Stimulated activated CD8-positive, alpha-beta memory T cell treated with anti-CD3 and anti-CD28 coated beads, Interleukin-15, amount 100 ng/mL, for 48 hours (primary cell): ENCODE data around the gene INPP5D.
"Not testable (repeated sequence)": the region's sequence is repeated elsewhere in the genome, so short reads cannot be mapped to it uniquely, and the experiment has no call there.

Source experiments
- DNase-seq, 2 donors: peaks; one replicate each; pipeline ENCODE4 v3.0.0-alpha.2; 2020; ENCODE audit warnings: low read depth in 2 of 2

The INPP5D gene

DNA sequence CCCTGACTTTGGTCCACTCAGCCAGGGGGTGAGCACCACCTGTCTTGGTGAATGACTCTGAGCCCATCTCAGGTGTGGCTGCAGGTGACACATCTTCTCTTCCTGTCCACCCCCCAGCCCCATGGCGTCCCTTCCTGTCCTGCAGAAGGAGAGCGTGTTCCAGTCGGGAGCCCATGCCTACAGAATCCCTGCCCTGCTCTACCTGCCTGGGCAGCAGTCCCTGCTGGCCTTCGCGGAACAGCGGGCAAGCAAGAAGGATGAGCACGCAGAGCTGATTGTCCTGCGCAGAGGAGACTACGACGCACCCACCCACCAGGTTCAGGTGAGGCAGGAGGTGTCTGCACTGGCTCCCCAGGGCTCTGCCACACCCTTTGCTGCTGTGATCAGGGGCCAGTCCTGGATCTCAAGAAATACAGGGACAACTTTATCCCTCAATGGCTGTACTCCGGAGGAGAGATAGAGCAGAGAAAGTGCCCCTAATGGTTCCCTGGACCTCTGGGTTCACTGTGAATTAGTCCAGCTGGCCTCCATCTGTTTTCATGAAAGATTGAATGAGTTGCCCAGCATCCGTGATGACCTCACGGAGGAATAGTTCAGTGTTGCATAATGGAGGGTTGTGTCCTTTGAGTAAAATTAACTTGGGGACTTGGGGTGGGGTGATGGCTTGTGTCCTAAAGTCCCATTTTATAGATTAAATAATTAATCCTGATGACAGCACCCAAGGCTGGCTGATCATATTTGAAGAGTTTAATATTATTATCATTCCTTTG, 27.4 kb upstream of the INPP5D start, which contains the start of gene NEU2:
TSS of gene NEU2 (plus strand) at position 122 of the 770 bp plus-strand sequence. CDS start at position 122, 0 bp downstream.
- DNase-seq, result no peak

DNA sequence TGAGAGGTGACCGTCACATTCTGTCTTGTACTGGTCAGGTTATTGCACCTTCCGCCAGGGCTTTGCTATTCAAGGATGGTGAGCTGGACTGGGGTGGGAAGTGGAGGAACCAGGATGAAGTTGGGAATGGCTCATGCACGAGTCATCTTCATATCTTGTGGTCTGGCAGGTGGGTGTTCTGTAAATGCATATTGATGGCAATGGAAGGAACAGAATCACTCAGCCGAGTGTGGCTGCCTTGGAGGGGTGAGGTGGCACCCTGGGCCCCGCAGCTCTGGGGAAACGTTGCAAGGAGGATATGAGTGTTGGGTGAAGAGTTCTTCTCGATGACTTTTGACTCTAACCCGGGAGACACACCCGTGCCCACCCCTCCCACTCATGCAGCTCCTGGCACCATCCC, 26.5 kb upstream of the INPP5D start:
- peak in 1 of 2 donors; percentile 21 for DNase-seq

GRCh38 chr2:233034091-233034882, 25.9 kb upstream of the INPP5D start:
- no peak for DNase-seq

DNA sequence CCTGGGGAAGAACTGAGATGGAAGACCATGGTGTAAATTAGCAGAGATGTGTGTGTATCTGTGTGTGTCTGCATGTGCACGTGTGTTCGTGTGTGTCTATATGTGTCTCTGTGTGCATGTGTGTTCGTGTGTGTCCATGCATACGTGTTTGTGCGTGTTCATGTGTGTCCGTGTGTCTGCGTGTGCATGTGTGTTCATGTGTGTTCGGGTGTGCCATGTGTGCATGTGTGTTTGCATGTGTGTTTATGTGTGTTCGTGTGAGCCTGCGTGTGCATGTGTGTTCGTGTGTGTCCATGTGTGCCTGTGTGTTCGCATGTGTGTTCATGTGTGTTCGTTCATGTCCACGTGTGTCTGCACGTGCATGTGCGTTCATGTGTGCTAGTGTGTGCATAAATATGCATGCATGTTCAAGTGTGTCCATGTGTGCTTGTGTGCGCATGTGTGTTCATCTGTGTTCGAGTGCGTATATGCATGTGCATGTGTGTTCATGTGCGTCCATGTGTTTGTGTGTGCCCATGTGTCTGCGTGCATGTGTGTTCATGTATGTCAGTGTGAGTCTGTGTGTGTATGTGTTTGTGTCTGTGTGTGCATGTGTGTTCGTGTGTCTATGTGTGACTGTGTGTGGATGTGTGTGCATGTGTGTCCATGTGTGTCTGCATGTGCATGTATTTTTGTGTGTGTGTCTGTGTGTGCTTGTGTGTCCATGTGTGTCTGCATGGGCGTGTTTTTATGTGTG, 24.5 kb upstream of the INPP5D start:
- no peak for DNase-seq

- DNase-seq, result no peak
Observed at GRCh38 chr2:233036162-233036838, 23.8 kb upstream of the INPP5D start.

DNA sequence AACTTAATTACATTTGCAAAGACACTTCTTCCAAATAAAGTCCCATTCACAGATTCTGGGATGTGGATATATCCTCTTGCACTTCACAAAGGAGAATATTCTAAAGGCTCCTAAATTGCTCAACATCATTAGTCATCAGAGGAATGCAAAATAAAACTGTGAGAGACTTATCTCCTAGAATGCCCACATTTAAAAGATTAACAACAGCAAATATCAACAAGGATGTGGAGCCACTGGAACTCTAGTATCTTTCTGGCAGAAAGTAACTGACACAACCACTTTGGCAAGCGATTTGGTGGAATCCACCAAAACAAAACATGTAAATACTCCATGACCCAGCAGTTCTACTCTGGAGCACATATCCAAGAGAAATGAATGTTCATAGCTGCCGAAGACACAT, 23.1 kb upstream of the INPP5D start:
- no peak for DNase-seq

GRCh38 chr2:233039212-233039845, 20.8 kb upstream of the INPP5D start:
- DNase-seq, result no peak

DNA sequence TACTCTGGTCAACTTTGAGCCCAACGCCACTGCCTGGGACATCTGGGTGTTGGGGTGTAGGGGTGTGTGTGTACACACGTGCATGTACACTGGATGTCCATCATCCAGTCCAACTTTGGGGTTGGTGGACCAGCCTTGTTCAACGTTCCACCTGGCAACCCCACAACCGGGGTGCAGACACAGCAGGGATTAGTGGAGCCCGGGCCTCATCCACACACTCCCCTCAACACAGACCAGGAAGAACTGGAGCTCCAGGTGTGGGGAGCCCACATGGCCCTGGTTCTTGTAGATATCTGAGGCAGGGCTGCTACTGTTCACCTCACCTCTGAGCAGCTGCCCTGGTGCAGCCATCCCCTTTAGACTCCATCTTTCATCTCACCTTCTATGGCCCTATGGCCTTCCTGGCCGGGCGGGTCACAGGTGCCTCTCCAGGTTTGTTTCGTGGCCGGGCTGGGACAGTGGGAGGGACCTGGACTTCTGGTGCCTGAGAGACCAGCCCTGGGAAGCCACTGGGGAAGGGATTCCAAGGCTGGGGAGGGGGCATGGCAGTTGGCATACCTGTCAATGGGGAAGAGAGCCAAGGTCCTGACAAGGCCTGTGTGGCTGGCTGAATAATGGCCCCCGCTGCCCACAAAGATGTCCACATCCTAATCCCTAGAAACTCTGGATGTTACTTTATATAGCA, 20.2 kb upstream of the INPP5D start:
- no peak for DNase-seq

DNA sequence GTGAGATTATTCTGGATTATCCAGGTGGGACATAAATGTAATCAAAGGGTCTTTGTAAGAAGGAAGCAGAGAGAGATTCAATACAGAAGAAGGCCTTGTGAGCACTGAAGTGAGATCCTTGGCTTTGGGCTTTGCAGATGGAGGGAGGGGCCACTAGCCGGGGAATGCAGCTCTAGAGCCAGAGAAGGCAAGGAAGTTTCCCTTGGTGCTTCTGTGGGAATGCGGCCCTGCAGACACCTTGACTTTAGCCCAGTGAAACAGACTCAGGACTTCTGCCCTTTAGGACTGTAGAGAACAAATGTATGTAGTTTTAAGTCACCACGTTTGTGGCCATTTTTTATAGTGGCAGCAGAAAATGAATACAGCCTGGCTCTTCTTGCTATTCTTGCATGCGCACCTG, 19.6 kb upstream of the INPP5D start:
- no peak for DNase-seq

- no peak for DNase-seq
Observed at GRCh38 chr2:233041722-233042323, 18.3 kb upstream of the INPP5D start.

DNA sequence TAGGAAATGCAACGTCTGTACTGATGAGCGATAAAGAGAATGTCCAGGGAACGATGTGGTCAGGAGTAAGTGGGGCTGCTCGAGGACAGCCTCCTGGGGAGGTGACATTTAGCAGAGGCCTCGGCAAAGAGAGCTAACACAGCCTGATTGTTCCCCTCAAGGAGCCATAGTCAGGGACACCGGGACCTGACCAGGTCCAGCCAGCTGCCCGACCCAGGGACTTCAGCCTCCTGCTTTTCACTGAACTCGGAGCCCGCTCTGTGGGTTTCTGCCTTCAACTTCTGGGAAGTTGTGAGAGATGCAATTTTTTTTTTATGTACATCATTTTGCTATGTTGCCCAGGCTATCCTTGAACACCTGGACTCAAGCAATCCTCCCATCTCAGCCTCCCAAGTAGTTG, 17.6 kb upstream of the INPP5D start:
- no peak for DNase-seq

DNA sequence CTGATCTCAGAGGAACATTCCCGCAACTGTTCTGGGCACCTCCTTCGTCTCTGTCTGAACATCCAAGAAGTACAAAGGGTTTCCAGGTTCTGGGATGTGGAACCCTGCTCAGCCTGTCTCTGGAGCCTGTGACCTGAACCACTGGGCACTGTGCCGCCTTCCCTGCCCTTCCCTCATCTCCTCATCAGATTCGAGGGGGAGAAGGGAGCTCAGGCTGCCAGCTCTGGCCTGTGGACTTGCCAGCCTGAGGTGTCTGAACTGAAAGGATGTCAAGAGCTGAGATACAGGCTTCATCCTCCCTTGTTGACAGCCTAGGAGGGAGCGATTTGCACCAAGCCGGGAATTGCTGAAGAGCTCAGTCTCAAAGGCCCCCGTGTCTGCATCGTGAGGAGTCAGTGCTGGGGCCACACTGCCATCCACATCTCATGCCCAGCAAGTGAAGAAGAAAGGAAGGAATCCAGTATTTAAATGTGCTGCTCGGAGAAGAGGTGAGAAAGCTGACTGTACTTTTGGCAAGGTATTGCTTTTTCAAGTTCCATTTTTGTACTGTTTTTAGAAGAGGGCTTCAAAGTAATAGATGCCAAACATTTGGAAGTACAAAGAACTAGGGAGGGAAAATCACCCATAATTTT, 15.1 kb upstream of the INPP5D start:
- DNase-seq, result no peak

DNA sequence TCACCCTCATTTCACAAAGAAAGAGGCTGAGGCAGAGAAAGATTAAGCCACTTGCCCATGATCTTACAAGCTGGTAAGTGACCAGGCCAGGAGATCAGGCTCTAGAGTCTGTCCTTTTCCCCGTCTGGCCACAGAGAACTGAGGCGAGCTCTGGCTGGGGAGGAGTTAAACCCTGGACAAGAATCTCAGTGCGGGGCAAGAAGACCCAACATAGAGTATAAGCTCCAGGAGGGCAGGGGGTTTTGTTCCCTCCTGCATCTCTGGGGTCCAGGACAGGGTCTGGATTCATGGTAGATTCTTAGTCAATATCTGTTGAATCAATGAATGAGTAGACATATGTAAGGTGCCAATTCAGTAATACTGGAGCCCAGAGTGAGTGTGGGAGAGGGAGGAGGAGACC, 12.9 kb upstream of the INPP5D start:
- no peak for DNase-seq

DNA sequence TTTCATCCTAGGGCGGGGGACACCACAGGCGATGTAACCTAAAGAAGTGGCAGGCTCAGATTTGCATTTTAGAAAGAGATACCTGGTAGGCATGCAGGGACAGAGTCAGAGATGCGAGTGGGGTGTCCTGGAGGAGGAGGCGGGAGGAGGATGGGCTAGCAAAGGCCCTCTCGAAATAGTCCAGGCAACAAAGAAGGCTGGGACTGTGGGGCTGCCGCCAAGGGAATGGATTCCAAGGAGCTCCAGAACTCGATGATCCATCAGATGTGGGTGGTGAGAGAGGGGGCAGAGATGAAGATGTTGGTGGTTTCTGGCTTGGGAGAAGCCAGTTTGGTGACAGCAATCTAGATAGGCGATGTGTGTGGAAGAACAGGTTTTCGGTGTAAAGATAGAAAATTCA, 12.5 kb upstream of the INPP5D start:
- no peak for DNase-seq

DNA sequence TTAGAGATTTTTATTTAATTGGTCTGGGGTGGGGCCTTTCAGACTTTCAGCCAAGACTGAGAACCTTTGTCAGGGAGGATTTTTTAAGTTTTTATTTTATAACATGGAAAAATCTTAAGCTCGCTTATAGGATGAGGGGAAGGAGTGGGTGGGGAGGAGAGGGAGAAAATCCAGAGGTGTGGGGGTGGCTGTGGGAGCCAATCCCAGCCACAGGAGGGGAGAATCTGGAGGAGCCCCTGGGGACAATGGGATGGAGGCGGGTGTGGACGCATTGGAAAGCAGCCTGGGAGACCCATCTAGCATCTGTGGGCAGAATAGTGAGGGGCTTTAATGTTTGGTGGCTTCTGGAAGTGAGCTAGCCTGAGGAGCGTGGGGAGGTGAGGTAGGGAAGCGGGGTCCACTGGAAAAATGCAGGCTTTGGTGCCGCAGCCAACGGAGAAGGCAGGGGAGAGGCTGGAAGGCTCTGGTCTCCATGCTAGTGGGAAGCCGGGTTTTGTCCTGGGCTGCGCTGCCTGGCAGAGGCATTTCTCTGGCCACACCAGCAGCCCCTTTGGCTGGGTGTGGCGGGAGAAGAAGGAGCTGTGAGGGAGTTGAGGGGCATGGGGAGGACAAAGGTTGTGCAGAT, 11.5 kb upstream of the INPP5D start:
- no peak for DNase-seq

DNA sequence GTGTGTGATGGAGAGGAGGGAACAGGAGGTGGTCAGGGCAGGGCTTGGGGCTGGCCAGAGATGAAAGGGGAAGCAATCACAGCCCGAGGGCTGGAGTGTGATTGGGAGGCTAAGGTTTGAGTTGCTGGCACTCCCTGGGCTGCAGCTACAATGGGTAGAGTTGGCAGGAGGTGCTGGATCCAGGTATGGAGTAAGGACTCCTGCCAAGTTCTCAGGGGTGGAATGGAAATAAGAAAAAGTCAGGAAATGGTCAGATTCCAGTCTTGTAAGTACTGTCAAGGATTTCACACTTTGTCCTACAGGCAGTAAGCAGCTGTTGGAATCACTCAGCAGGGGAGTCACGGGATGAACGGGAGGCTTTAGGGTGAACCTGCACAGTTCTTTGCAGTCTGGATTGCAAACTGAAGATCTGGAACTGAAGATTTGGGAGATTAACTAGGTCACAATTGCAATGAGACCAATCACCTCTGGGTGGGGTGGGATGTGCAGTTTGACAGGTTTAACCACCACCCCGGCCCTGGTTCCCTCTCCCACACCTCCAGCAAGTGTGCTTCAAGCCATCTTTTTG, 10.9 kb upstream of the INPP5D start:
- no peak for DNase-seq

DNA sequence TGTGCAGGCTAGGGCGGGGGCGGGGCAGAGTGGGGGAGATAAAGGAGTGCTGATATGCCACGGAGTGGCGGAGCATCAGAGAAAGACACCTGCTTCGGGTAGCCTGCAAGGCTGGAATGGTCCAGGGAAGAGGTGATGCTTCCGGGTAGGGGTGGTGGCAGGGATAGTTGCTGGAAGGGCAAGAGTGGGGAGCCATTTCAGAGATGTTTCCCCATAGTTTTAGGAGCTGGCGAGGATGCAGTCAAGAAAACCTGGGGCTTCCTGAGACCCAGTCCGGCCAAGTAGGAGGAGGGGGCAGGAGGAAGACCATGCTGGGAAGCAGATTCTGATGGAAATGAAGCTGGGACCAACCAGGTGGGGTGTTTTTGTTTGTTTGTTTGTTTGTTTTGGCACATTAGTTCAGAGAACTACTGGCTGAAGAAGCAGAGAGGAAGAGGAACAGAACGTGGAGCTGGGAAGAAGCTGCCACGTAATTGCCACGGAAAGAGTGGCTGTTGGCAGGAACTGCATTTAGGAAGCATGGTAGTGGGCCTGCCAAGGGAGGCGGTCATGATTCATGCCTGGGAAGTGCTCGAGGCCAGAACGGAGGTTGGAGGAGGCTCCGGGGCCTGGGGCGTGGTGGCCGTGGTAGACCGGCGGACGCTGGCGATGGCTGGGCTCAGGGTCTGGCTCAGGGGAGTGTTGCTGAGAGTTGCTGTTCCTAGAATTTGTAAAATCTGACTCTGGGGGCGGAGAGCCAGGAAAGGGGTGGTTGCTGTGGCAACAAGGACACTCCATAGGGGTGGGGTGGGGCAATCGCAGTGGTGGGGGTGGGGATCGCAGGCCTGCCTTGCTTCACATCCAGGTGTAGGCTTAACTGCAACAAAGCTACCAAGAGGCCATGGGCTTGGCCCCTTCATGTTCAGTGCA, 8.6 kb upstream of the INPP5D start:
- DNase-seq, result no peak

GRCh38 chr2:233052517-233052916, 7.6 kb upstream of the INPP5D start:
- not testable (repeated sequence) for DNase-seq
